Fibroblast of skin of back (primary cell): ENCODE results near the gene C1orf122.

ENCODE experiments used
- DNase-seq: peaks from one replicate; pipeline ENCODE4 v3.0.0-alpha.2; 2013

Gene C1orf122

GRCh38 chr1:37846647-37847339, 39.2 kb downstream of the C1orf122 start:
- DNase-seq = no peak

GRCh38 chr1:37849480-37849879, 41.9 kb downstream of the C1orf122 start:
- no peak for DNase-seq

GRCh38 chr1:37850352-37850955, 42.9 kb downstream of the C1orf122 start:
- no peak for DNase-seq

GRCh38 chr1:37851262-37851661, 43.7 kb downstream of the C1orf122 start:
- no peak for DNase-seq

GRCh38 chr1:37851782-37852210, 44.2 kb downstream of the C1orf122 start:
- DNase-seq = no peak

- no peak for DNase-seq
Measured at GRCh38 chr1:37853157-37853556, 45.6 kb downstream of the C1orf122 start.

GRCh38 chr1:37854406-37854805, 46.8 kb downstream of the C1orf122 start:
- no peak for DNase-seq
